Activated CD4-positive, alpha-beta T cell treated with anti-CD3 and anti-CD28 coated beads, Interleukin-2, amount 10 ng/mL, durations not matched to agents 7 days and 5 days (primary cell): ENCODE results near the gene KIF24. TPM values are rescaled to one million over a fixed set of nuclear protein-coding genes. Genes with fewer than 3 reads are reported as not detected.
"Not testable (repeated sequence)": the region's sequence is repeated elsewhere in the genome, so short reads cannot be mapped to it uniquely, and the experiment has no call there.

Experiments
- CTCF ChIA-PET: fragments of 350-600 bp; sonication (Branson Sonifier 250); formaldehyde crosslinking; loops from one replicate; lab custom pipeline; 2021; ENCODE audit warnings: antibody characterized with exemption; lab: Charles Lee
- POLR2A ChIA-PET: fragments of 350-600 bp; sonication (Branson Sonifier 250); formaldehyde crosslinking; loops from one replicate; lab custom pipeline; 2021; ENCODE audit warnings: antibody characterized with exemption; lab: Charles Lee
- DNase-seq: peaks from one replicate; pipeline ENCODE4 v3.0.0-alpha.2; 2020
- H3K27ac Mint-ChIP-seq: one replicate; pipeline ENCODE4 v1.8.0; 2021; ENCODE audit warnings: mild to moderate bottlenecking, moderate library complexity, mixed read lengths
- H3K27me3 Mint-ChIP-seq: one replicate; pipeline ENCODE4 v1.8.0; 2021; ENCODE audit warnings: mixed read lengths
- H3K36me3 Mint-ChIP-seq: one replicate; pipeline ENCODE4 v1.8.0; 2021; ENCODE audit warnings: low read depth, mixed read lengths
- H3K4me1 Mint-ChIP-seq: one replicate; pipeline ENCODE4 v1.8.0; 2021; ENCODE audit warnings: mixed read lengths
- H3K4me3 Mint-ChIP-seq: one replicate; pipeline ENCODE4 v1.8.0; 2021; ENCODE audit warnings: mild to moderate bottlenecking, moderate library complexity, mixed read lengths
- H3K9me3 Mint-ChIP-seq: one replicate; pipeline ENCODE4 v1.8.0; 2021; ENCODE audit warnings: mixed read lengths
- total RNA-seq, 2 experiments: library from RNA; stranded (reverse); gene quantifications; one replicate each; pipeline ENCODE4 v1.2.3, GENCODE V29; 2021

The KIF24 gene
- total RNA-seq, 2 experiments from 2014 or later = 11.0 to 12.5 TPM

- Mint-ChIP-seq H3K9me3 (peaks cover 13% of the 10 kb centered on the region), H3K36me3 (peaks cover 31% of the 10 kb centered on the region), H3K27me3 (no peaks in the 10 kb centered on the region), H3K4me1 (peaks cover 15% of the 10 kb centered on the region), H3K27ac (no peak overlapping the region), H3K4me3 (no peak overlapping the region)
- CTCF ChIA-PET = interaction anchor here (1.3 to 1.4 kb wide), 2 partner anchors 8 to 9 kb away, joined by 3 to 5 read pairs; no protein-coding TSS in a partner anchor
- no peak for DNase-seq
- POLR2A ChIA-PET = interaction anchor here (0.7 kb wide), 1 partner anchor 9 kb away, joined by 4 read pairs; no protein-coding TSS in a partner anchor
These were observed 42.2 kb upstream of the KIF24 start for GRCh38 chr9:34370970-34371880.

DNA sequence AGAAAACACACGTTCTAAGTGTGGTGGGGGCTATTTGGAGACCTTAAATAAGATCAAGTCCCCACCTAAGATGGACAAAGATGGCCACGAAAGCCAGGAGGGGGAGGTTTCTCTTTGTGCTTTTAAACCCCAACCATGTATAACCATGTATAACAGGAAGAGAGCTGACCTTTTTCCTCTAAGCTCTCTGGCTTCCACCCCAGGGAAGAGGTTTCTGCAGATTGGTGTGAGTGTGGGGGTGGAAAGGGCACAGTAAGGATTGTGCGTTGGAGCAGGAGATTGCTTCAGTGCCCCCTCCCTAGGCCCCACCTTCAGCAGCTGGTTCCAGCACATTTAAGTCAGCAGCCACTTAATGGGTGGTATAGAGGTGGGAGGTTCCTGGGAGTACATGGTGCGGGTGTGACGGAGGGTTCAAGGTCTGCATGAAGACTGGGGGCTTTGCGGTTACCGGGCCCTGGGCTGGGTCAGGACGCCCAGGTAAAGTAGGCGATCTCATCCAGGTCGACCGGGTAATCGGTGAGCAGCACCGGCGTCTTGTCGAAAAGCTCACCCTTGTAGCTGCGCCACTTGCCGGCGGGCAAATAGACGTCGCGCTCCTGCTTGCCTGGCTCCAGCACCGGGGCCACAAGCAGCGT, 41.4 kb upstream of the KIF24 start:
- DNase-seq = no peak
- POLR2A ChIA-PET = interaction anchor here (0.7 kb wide), 1 partner anchor 10 kb away, joined by 4 read pairs; no protein-coding TSS in a partner anchor
- Mint-ChIP-seq H3K27me3 (no peaks in the 10 kb centered on the region), H3K36me3 (peaks cover 31% of the 10 kb centered on the region), H3K4me3 (no peak overlapping the region), H3K4me1 (peaks cover 7% of the 10 kb centered on the region), H3K9me3 (peaks cover 13% of the 10 kb centered on the region), H3K27ac (no peak overlapping the region)
- CTCF ChIA-PET = interaction anchor here (1.3 to 1.4 kb wide), 2 partner anchors 9 to 10 kb away, joined by 3 to 5 read pairs; no protein-coding TSS in a partner anchor

DNA sequence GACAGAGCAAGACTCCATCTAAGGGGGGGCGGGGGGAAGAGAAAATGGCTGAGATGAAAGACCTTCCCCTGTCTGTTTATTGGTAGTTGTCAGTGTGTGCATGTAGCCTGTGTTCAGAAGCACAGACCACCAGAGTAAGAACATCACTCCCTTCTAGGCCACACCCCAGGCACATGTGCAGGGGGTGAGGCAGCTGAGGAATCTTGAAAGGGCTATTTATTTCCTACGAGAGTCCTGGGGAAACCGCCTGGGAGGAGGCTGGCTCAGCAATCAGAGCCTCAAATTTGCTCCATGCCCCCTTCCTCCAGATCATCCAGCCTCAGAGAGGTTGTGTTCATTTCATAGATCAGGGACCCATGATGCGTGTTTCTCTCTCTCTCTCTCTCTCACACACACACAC, 40.6 kb upstream of the KIF24 start:
- POLR2A ChIA-PET = no interaction called here
- Mint-ChIP-seq H3K4me3 (no peak overlapping the region), H3K27me3 (no peaks in the 10 kb centered on the region)

GRCh38 chr9:34368796-34369195, 39.7 kb upstream of the KIF24 start:
- H3K36me3 Mint-ChIP-seq = peaks cover 31% of the 10 kb centered on the region
- H3K27ac Mint-ChIP-seq, H3K27me3 Mint-ChIP-seq, POLR2A ChIA-PET, DNase-seq, H3K4me3 Mint-ChIP-seq: not testable (repeated sequence)
- CTCF ChIA-PET = interaction anchor here (0.6 to 1.1 kb wide), 3 partner anchors 9 to 224 kb away, joined by 3 read pairs; no protein-coding TSS in a partner anchor
- H3K9me3 Mint-ChIP-seq = peaks cover 13% of the 10 kb centered on the region
- H3K4me1 Mint-ChIP-seq = peaks cover 14% of the 10 kb centered on the region

More for the DNA sequence above, 40.6 kb upstream of the KIF24 start:
- no peak for DNase-seq
- peaks cover 13% of the 10 kb centered on the region for H3K9me3 Mint-ChIP-seq
- peaks cover 5% of the 10 kb centered on the region for H3K4me1 Mint-ChIP-seq
- H3K36me3 Mint-ChIP-seq = peaks cover 31% of the 10 kb centered on the region
- no peak overlapping the region for H3K27ac Mint-ChIP-seq
- CTCF ChIA-PET = interaction anchor here (1.0 to 1.3 kb wide), 2 partner anchors 9 to 10 kb away, joined by 3 read pairs; no protein-coding TSS in a partner anchor

GRCh38 chr9:34367751-34368410, 38.8 kb upstream of the KIF24 start:
- CTCF ChIA-PET = interaction anchor here (0.6 to 1.1 kb wide), 2 partner anchors 11 to 277 kb away, joined by 3 to 4 read pairs; no protein-coding TSS in a partner anchor
- H3K4me3 Mint-ChIP-seq, H3K27ac Mint-ChIP-seq, H3K27me3 Mint-ChIP-seq, DNase-seq, POLR2A ChIA-PET: not testable (repeated sequence)
- peaks cover 13% of the 10 kb centered on the region for H3K9me3 Mint-ChIP-seq
- H3K36me3 Mint-ChIP-seq = peaks cover 31% of the 10 kb centered on the region
- H3K4me1 Mint-ChIP-seq = peaks cover 19% of the 10 kb centered on the region

DNA sequence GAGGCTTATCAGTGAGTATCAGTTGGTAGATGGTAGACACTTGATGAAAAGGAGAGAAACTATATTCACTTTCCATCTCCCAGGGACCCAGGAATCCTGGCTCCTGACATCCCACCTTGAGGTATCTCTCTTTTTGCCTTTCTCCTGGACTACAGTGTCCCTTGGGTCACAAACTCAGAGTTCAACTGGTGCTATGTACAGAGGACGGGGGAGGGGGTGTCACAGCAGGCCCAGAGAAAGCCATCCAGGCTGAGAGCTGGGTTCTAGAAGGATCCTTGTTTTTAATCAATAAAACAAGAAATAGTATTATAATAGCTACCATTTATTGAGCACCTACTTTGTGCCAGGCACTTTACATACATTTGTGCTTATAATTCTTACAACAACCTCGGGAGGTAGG, 37.3 kb upstream of the KIF24 start:
- peaks cover 31% of the 10 kb centered on the region for H3K36me3 Mint-ChIP-seq
- ChIA-PET CTCF (interaction anchor here (0.9 kb wide), 1 partner anchor 13 kb away, joined by 3 read pairs; no protein-coding TSS in a partner anchor), POLR2A (no interaction called here)
- peaks cover 13% of the 10 kb centered on the region for H3K9me3 Mint-ChIP-seq
- H3K27me3 Mint-ChIP-seq = no peaks in the 10 kb centered on the region
- DNase-seq = no peak
- H3K4me1 Mint-ChIP-seq = peaks cover 19% of the 10 kb centered on the region
- H3K27ac Mint-ChIP-seq = no peak overlapping the region
- no peak overlapping the region for H3K4me3 Mint-ChIP-seq

DNA sequence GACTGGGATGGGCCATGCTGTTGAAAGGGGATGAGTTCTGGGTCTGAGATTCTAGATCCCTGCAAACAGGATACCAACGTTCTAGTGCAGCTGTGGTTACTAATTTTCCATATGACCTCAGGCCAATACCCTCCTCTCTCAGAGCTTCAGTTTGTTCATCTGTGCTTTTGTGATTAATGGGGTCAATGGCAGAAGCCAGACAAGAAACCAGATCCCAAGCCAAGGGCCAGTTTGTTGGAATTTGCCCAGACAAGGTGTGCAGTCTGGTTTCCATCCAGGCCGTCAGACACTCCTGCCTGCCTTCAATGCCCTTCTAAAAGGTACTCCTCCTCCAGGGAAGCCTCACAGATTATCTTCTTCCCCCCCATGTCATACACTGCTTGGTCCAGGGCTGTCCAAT, 36.2 kb upstream of the KIF24 start:
- Mint-ChIP-seq H3K27ac (no peak overlapping the region), H3K27me3 (no peaks in the 10 kb centered on the region), H3K36me3 (peaks cover 22% of the 10 kb centered on the region), H3K4me1 (peaks cover 16% of the 10 kb centered on the region), H3K4me3 (no peak overlapping the region), H3K9me3 (peaks cover 13% of the 10 kb centered on the region)
- ChIA-PET CTCF (interaction anchor here (1.4 kb wide), 1 partner anchor 14 kb away, joined by 3 read pairs; no protein-coding TSS in a partner anchor), POLR2A (no interaction called here)
- DNase-seq = no peak

GRCh38 chr9:34363619-34364351, 34.7 kb upstream of the KIF24 start:
- peak; percentile 21 for DNase-seq
- Mint-ChIP-seq H3K27ac (peak overlapping the region; percentile 59), H3K27me3 (no peaks in the 10 kb centered on the region), H3K36me3 (peaks cover 13% of the 10 kb centered on the region), H3K4me1 (peaks cover 16% of the 10 kb centered on the region), H3K4me3 (no peak overlapping the region), H3K9me3 (peaks cover 10% of the 10 kb centered on the region)
- POLR2A ChIA-PET = no interaction called here
- CTCF ChIA-PET = interaction anchor here (0.6 to 1.7 kb wide), 2 partner anchors 40 to 135 kb away, joined by 4 to 6 read pairs; no protein-coding TSS in a partner anchor

DNA sequence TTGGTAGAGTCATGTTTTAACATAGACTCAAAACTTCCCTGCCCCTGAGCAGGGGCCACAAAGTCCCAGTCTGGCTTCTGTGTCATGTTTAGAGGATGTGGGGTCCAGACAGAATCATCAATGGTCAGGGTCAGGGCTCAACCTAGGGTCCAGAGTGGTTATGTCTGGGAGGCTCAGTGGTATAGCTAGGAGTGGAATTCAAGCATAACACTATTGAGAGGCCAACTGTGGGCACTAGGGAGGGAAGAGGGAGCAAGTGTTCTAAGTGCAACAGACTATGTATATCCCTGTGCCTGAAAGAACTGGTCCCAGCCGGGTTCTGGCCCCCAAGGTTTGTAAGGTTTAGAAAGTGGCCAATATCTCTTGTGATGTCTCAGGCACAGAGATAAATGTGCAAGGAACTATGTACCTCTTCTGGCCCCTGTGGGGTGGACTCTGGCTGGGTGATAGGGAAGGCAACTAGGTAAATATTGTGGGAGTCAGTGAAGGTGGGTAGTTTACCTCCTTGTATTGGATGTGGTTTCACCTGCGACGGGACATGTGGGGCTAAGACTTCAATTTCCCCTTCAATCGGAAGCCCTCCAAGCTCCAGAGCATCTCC, 33.6 kb upstream of the KIF24 start:
- Mint-ChIP-seq H3K4me3 (no peak overlapping the region), H3K9me3 (peaks cover 3% of the 10 kb centered on the region), H3K4me1 (peaks cover 16% of the 10 kb centered on the region), H3K36me3 (peaks cover 11% of the 10 kb centered on the region), H3K27me3 (no peaks in the 10 kb centered on the region), H3K27ac (no peak overlapping the region)
- DNase-seq = no peak
- ChIA-PET POLR2A (no interaction called here), CTCF (interaction anchor here (0.6 to 2.2 kb wide), 3 partner anchors 11 to 16 kb away, joined by 3 to 6 read pairs (median 5); no protein-coding TSS in a partner anchor)

DNA sequence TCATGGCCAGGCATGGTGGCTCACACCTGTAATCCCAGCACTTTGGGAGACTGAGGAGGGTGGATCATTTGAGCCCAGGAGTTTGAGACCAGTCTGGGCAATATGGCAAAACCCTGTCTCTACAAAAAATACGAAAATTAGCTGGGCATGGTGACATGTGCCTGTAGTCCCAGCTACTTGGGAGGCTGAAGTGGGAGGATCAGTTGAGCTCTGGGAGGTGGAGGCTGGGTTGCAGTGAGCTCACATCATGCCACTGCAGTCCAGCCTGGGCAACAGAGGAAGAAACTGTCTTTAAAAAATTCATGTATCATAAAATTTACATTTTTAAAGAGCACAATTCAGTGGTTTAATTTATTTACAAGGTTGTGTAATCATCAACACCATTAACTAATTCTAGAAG, 23.9 kb upstream of the KIF24 start:
- CTCF ChIA-PET = interaction anchor here (1.1 kb wide), 1 partner anchor 33 kb away, joined by 3 read pairs; no protein-coding TSS in a partner anchor

GRCh38 chr9:34352122-34352652, 23.1 kb upstream of the KIF24 start:
- H3K9me3 Mint-ChIP-seq, H3K4me3 Mint-ChIP-seq, POLR2A ChIA-PET, H3K27me3 Mint-ChIP-seq, H3K4me1 Mint-ChIP-seq, DNase-seq, H3K27ac Mint-ChIP-seq: not testable (repeated sequence)
- CTCF ChIA-PET = interaction anchor here (0.7 to 1.1 kb wide), 2 partner anchors 32 to 686 kb away, joined by 3 to 4 read pairs; no protein-coding TSS in a partner anchor
- H3K36me3 Mint-ChIP-seq = peaks cover 21% of the 10 kb centered on the region

More for the DNA sequence above, 23.9 kb upstream of the KIF24 start:
- H3K27ac Mint-ChIP-seq, H3K4me3 Mint-ChIP-seq, H3K4me1 Mint-ChIP-seq, H3K27me3 Mint-ChIP-seq, H3K9me3 Mint-ChIP-seq, DNase-seq: not testable (repeated sequence)
- peaks cover 21% of the 10 kb centered on the region for H3K36me3 Mint-ChIP-seq
- POLR2A ChIA-PET = interaction anchor here (0.6 kb wide), 1 partner anchor 23 kb away, joined by 4 read pairs; no protein-coding TSS in a partner anchor
